ENCODE data around the gene CNTNAP2. TPM values are rescaled to one million over a fixed set of nuclear protein-coding genes. Genes with fewer than 3 reads are reported as not detected.
"Not testable (repeated sequence)": the region's sequence is repeated elsewhere in the genome, so short reads cannot be mapped to it uniquely, and the experiment has no call there.

Gene CNTNAP2
- total RNA-seq, 1 experiment from 2014 or later: 42.5 TPM

- H3K9me3 ChIP-seq: no peaks in the 10 kb centered on the region
- no peaks in the 10 kb centered on the region for H3K36me3 Mint-ChIP-seq (ENCODE audit: insufficient read depth, unreplicated experiment)
- H3K9me3 Mint-ChIP-seq (ENCODE audit: unreplicated experiment): peaks cover 8% of the 10 kb centered on the region
- no peak overlapping the region for H3K4me3 ChIP-seq (ENCODE audit: low read depth, low read length)
- ChIA-PET POLR2A (no interaction called here), CTCF (no interaction called here)
- TF ChIP-seq, protein P1, sequence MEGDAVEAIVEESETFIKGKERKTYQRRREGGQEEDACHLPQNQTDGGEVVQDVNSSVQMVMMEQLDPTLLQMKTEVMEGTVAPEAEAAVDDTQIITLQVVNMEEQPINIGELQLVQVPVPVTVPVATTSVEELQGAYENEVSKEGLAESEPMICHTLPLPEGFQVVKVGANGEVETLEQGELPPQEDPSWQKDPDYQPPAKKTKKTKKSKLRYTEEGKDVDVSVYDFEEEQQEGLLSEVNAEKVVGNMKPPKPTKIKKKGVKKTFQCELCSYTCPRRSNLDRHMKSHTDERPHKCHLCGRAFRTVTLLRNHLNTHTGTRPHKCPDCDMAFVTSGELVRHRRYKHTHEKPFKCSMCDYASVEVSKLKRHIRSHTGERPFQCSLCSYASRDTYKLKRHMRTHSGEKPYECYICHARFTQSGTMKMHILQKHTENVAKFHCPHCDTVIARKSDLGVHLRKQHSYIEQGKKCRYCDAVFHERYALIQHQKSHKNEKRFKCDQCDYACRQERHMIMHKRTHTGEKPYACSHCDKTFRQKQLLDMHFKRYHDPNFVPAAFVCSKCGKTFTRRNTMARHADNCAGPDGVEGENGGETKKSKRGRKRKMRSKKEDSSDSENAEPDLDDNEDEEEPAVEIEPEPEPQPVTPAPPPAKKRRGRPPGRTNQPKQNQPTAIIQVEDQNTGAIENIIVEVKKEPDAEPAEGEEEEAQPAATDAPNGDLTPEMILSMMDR (IDR thresholded peaks at IDR 0.05; ENCODE audit: insufficient read depth in 1 of 2, low read depth in 1 of 2, low read length in 1 of 2, severe bottlenecking in 1 of 2, unreplicated experiment in 1 of 2): no peak
- H3K4me3 Mint-ChIP-seq (ENCODE audit: unreplicated experiment): no peak overlapping the region
- H3K27me3 Mint-ChIP-seq (ENCODE audit: insufficient read depth, unreplicated experiment): no peaks in the 10 kb centered on the region
- H3K27me3 ChIP-seq (replicated peaks; ENCODE audit: control insufficient read depth, insufficient read depth, low read length): no peaks in the 10 kb centered on the region
- DNase-seq: no peak
- H3K4me1 ChIP-seq: no peaks in the 10 kb centered on the region
- no TSS peak for BruUV-seq (replicated peaks)
- no peak overlapping the region for H3K27ac Mint-ChIP-seq (ENCODE audit: unreplicated experiment)
- no peaks in the 10 kb centered on the region for H3K4me1 Mint-ChIP-seq (ENCODE audit: low read depth, unreplicated experiment)
- intact Hi-C loops (cut with micrococcal nuclease; ENCODE audit: unreplicated experiment): no loop called here
- no peaks in the 10 kb centered on the region for H3K36me3 ChIP-seq (ENCODE audit: control insufficient read depth, insufficient read depth, low read length)
These were observed 785.7 kb downstream of the CNTNAP2 start for GRCh38 chr7:146902266-146902665.

DNA sequence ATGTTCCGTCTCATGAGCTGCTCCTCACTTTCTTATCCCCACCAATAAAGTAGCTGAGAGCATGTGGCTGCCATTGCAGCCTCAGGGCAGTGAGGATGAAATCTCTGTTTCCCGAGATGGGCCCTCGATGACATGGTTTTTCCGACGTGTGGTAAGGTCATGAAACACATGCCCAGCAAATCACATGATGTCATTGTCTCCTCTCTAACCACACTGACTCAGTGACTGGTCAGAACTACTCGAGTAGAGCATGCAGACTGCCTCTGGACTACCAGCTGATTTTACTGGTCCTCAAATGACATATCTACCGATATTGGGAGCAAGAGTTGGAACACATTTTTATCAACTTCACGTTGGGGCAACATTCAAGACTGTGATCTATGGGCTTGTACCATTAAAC lies 786.1 kb downstream of the CNTNAP2 start:
- Histone ChIP-seq H3K36me3 (ENCODE audit: control insufficient read depth, insufficient read depth, low read length) (no peaks in the 10 kb centered on the region), H3K27me3 (replicated peaks; ENCODE audit: control insufficient read depth, insufficient read depth, low read length) (no peaks in the 10 kb centered on the region), H3K4me3 (ENCODE audit: low read depth, low read length) (no peak overlapping the region), H3K9me3 (no peaks in the 10 kb centered on the region), H3K4me1 (no peaks in the 10 kb centered on the region)
- TF ChIP-seq, protein P1 (IDR thresholded peaks at IDR 0.05; ENCODE audit: insufficient read depth in 1 of 2, low read depth in 1 of 2, low read length in 1 of 2, severe bottlenecking in 1 of 2, unreplicated experiment in 1 of 2): no peak
- H3K27ac Mint-ChIP-seq (ENCODE audit: unreplicated experiment): no peak overlapping the region
- no peaks in the 10 kb centered on the region for H3K27me3 Mint-ChIP-seq (ENCODE audit: insufficient read depth, unreplicated experiment)
- no peaks in the 10 kb centered on the region for H3K4me1 Mint-ChIP-seq (ENCODE audit: low read depth, unreplicated experiment)
- no TSS peak for BruUV-seq (replicated peaks)
- intact Hi-C loops (cut with micrococcal nuclease; ENCODE audit: unreplicated experiment): no loop called here
- no peaks in the 10 kb centered on the region for H3K36me3 Mint-ChIP-seq (ENCODE audit: insufficient read depth, unreplicated experiment)
- POLR2A ChIA-PET: no interaction called here
- peaks cover 8% of the 10 kb centered on the region for H3K9me3 Mint-ChIP-seq (ENCODE audit: unreplicated experiment)
- no peak for DNase-seq
- H3K4me3 Mint-ChIP-seq (ENCODE audit: unreplicated experiment): no peak overlapping the region
- CTCF ChIA-PET: no interaction called here

DNA sequence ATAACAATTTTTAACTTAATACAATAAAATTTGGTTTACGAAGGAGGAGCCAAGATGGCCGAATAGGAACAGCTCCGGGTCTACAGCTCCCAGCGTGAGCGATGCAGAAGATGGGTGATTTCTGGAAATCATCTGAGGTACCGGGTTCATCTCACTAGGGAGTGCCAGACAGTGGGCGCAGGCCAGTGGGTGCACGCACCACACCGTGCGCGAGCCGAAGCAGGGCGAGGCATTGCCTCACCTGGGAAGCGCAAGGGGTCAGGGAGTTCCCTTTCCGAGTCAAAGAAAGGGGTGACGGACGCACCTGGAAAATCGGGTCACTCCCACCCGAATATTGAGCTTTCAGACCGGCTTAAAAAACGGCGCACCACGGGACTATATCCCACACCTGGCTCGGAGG lies 789.1 kb downstream of the CNTNAP2 start:
- CTCF ChIA-PET: not testable (repeated sequence)
- TSS peak; percentile 83 for BruUV-seq (replicated peaks)

DNA sequence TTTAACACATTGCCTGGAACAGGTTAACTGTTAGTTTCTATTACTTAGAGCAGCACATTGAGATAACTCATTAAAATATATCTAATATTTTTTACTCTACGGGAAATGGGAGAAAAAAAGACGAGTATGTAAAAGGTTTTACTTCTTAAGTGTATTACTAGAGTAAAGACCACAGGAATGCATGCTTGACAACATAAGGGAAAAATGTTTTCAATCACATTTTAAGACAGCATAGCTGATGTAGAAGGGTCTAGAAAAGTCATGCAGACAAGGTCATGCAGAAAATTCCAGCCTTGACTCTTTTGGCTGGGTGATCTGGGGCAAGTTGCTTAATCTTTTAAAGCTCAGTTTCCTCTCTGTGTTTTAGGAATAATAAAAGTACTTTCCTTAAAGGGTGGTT lies 806.2 kb downstream of the CNTNAP2 start:
- no peak overlapping the region for H3K4me3 ChIP-seq (ENCODE audit: low read depth, low read length)
- Mint-ChIP-seq H3K4me3 (ENCODE audit: unreplicated experiment) (no peak overlapping the region), H3K4me1 (ENCODE audit: low read depth, unreplicated experiment) (no peaks in the 10 kb centered on the region), H3K27me3 (ENCODE audit: insufficient read depth, unreplicated experiment) (no peaks in the 10 kb centered on the region), H3K9me3 (ENCODE audit: unreplicated experiment) (peaks cover 14% of the 10 kb centered on the region), H3K36me3 (ENCODE audit: insufficient read depth, unreplicated experiment) (no peaks in the 10 kb centered on the region), H3K27ac (ENCODE audit: unreplicated experiment) (no peak overlapping the region)
- ChIA-PET CTCF (no interaction called here), POLR2A (no interaction called here)
- intact Hi-C loops (cut with micrococcal nuclease; ENCODE audit: unreplicated experiment): no loop called here
- no peaks in the 10 kb centered on the region for H3K36me3 ChIP-seq (ENCODE audit: control insufficient read depth, insufficient read depth, low read length)
- no TSS peak for BruUV-seq (replicated peaks)
- H3K4me1 ChIP-seq: peaks cover 6% of the 10 kb centered on the region; the same call in 1 of the 2 replicates
- DNase-seq: no peak
- H3K9me3 ChIP-seq: no peaks in the 10 kb centered on the region
- H3K27me3 ChIP-seq (replicated peaks; ENCODE audit: control insufficient read depth, insufficient read depth, low read length): no peaks in the 10 kb centered on the region
- TF ChIP-seq, protein P1 (IDR thresholded peaks at IDR 0.05; ENCODE audit: insufficient read depth in 1 of 2, low read depth in 1 of 2, low read length in 1 of 2, severe bottlenecking in 1 of 2, unreplicated experiment in 1 of 2): no peak

More for the DNA sequence above, 789.1 kb downstream of the CNTNAP2 start:
- peak in 1 of 2 experiments; percentile 8 for DNase-seq
- H3K4me1 Mint-ChIP-seq (ENCODE audit: low read depth, unreplicated experiment); H3K27ac Mint-ChIP-seq (ENCODE audit: unreplicated experiment); intact Hi-C loops (cut with micrococcal nuclease; ENCODE audit: unreplicated experiment); H3K27me3 ChIP-seq (replicated peaks; ENCODE audit: control insufficient read depth, insufficient read depth, low read length); POLR2A ChIA-PET; H3K36me3 ChIP-seq (ENCODE audit: control insufficient read depth, insufficient read depth, low read length); H3K9me3 ChIP-seq; H3K36me3 Mint-ChIP-seq (ENCODE audit: insufficient read depth, unreplicated experiment); H3K4me1 ChIP-seq; H3K9me3 Mint-ChIP-seq (ENCODE audit: unreplicated experiment); H3K27me3 Mint-ChIP-seq (ENCODE audit: insufficient read depth, unreplicated experiment): not testable (repeated sequence)
- H3K4me3 ChIP-seq (ENCODE audit: low read depth, low read length): peak overlapping the region; percentile 28
- H3K4me3 Mint-ChIP-seq (ENCODE audit: unreplicated experiment): peak overlapping the region; percentile 59

Data from Caco-2 (cell line).